ENCODE measurements around the gene TRAPPC8.

TRAPPC8 gene

GRCh38 chr18:31798399-31798798, 144.5 kb downstream of the TRAPPC8 start:
- no peaks in the 10 kb centered on the region for H3K36me3 ChIP-seq (ENCODE audit: control insufficient read depth, low read length)
- no peak overlapping the region for H3K4me3 ChIP-seq (ENCODE audit: low read length)
- no peaks in the 10 kb centered on the region for H4K20me1 ChIP-seq (ENCODE audit: control insufficient read depth, insufficient read depth, low read depth, low read length)
- TF ChIP-seq EZH2phosphoT487 (IDR thresholded peaks at IDR 0.05; ENCODE audit: borderline replicate concordance, low read length) (no peak), CTCF (IDR thresholded peaks at IDR 0.05; ENCODE audit: low read depth, low read length, poor library complexity, severe bottlenecking) (no peak)
- no peak overlapping the region for H3K4me2 ChIP-seq (ENCODE audit: low read length)
- H3K4me1 ChIP-seq (ENCODE audit: control insufficient read depth, low read length) = no peaks in the 10 kb centered on the region
- no peaks in the 10 kb centered on the region for H3K9me2 ChIP-seq (replicated peaks; ENCODE audit: control insufficient read depth, low read length)
- H3K27me3 ChIP-seq (ENCODE audit: control insufficient read depth, low read length) = no peaks in the 10 kb centered on the region
- H3F3A ChIP-seq (ENCODE audit: control insufficient read depth, insufficient read depth) = no peaks in the 10 kb centered on the region
- no peak overlapping the region for H3K27ac ChIP-seq (ENCODE audit: low read depth, low read length)
- no peaks in the 10 kb centered on the region for H3K79me2 ChIP-seq (ENCODE audit: control insufficient read depth, low read length)
- no peaks in the 10 kb centered on the region for H3K9me3 ChIP-seq (ENCODE audit: control insufficient read depth, insufficient read depth, low read length)

- Histone ChIP-seq H4K20me1 (ENCODE audit: control insufficient read depth, insufficient read depth, low read depth, low read length) (no peaks in the 10 kb centered on the region), H3K9me3 (ENCODE audit: control insufficient read depth, insufficient read depth, low read length) (no peaks in the 10 kb centered on the region), H3K4me2 (ENCODE audit: low read length) (no peak overlapping the region), H3K27ac (ENCODE audit: low read depth, low read length) (no peak overlapping the region), H3K4me1 (ENCODE audit: control insufficient read depth, low read length) (no peaks in the 10 kb centered on the region), H3K27me3 (ENCODE audit: control insufficient read depth, low read length) (no peaks in the 10 kb centered on the region), H3K9me2 (replicated peaks; ENCODE audit: control insufficient read depth, low read length) (no peaks in the 10 kb centered on the region), H3K79me2 (ENCODE audit: control insufficient read depth, low read length) (no peaks in the 10 kb centered on the region), H3K36me3 (ENCODE audit: control insufficient read depth, low read length) (no peaks in the 10 kb centered on the region), H3K4me3 (ENCODE audit: low read length) (no peak overlapping the region), H3F3A (ENCODE audit: control insufficient read depth, insufficient read depth) (no peaks in the 10 kb centered on the region)
- no peak for TF ChIP-seq CTCF (IDR thresholded peaks at IDR 0.05; ENCODE audit: low read depth, low read length, poor library complexity, severe bottlenecking)
- TF ChIP-seq EZH2phosphoT487 (IDR thresholded peaks at IDR 0.05; ENCODE audit: borderline replicate concordance, low read length) = no peak
These were observed 147.2 kb downstream of the TRAPPC8 start for GRCh38 chr18:31795747-31796146.

- H3K36me3 ChIP-seq (ENCODE audit: control insufficient read depth, low read length) = no peaks in the 10 kb centered on the region
- H3K4me1 ChIP-seq (ENCODE audit: control insufficient read depth, low read length) = no peaks in the 10 kb centered on the region
- no peak overlapping the region for H3K27ac ChIP-seq (ENCODE audit: low read depth, low read length)
- H3K4me3 ChIP-seq (ENCODE audit: low read length) = no peak overlapping the region
- no peaks in the 10 kb centered on the region for H3K9me3 ChIP-seq (ENCODE audit: control insufficient read depth, insufficient read depth, low read length)
- H3K79me2 ChIP-seq (ENCODE audit: control insufficient read depth, low read length) = no peaks in the 10 kb centered on the region
- no peaks in the 10 kb centered on the region for H3K9me2 ChIP-seq (replicated peaks; ENCODE audit: control insufficient read depth, low read length)
- H3K4me2 ChIP-seq (ENCODE audit: low read length) = no peak overlapping the region
- H4K20me1 ChIP-seq (ENCODE audit: control insufficient read depth, insufficient read depth, low read depth, low read length) = no peaks in the 10 kb centered on the region
- no peaks in the 10 kb centered on the region for H3K27me3 ChIP-seq (ENCODE audit: control insufficient read depth, low read length)
- no peak for TF ChIP-seq EZH2phosphoT487 (IDR thresholded peaks at IDR 0.05; ENCODE audit: borderline replicate concordance, low read length)
- no peak for TF ChIP-seq CTCF (IDR thresholded peaks at IDR 0.05; ENCODE audit: low read depth, low read length, poor library complexity, severe bottlenecking)
- H3F3A ChIP-seq (ENCODE audit: control insufficient read depth, insufficient read depth) = no peaks in the 10 kb centered on the region
These were observed 149.4 kb downstream of the TRAPPC8 start for GRCh38 chr18:31793531-31793930.

GRCh38 chr18:31792580-31792911, 150.4 kb downstream of the TRAPPC8 start:
- TF ChIP-seq EZH2phosphoT487 (IDR thresholded peaks at IDR 0.05; ENCODE audit: borderline replicate concordance, low read length) (no peak), CTCF (IDR thresholded peaks at IDR 0.05; ENCODE audit: low read depth, low read length, poor library complexity, severe bottlenecking) (no peak)
- no peaks in the 10 kb centered on the region for H3K79me2 ChIP-seq (ENCODE audit: control insufficient read depth, low read length)
- no peak overlapping the region for H3K27ac ChIP-seq (ENCODE audit: low read depth, low read length)
- H3K4me3 ChIP-seq (ENCODE audit: low read length) = no peak overlapping the region
- H4K20me1 ChIP-seq (ENCODE audit: control insufficient read depth, insufficient read depth, low read depth, low read length) = no peaks in the 10 kb centered on the region
- no peaks in the 10 kb centered on the region for H3K27me3 ChIP-seq (ENCODE audit: control insufficient read depth, low read length)
- no peak overlapping the region for H3K4me2 ChIP-seq (ENCODE audit: low read length)
- no peaks in the 10 kb centered on the region for H3K9me3 ChIP-seq (ENCODE audit: control insufficient read depth, insufficient read depth, low read length)
- no peaks in the 10 kb centered on the region for H3K9me2 ChIP-seq (replicated peaks; ENCODE audit: control insufficient read depth, low read length)
- no peaks in the 10 kb centered on the region for H3F3A ChIP-seq (ENCODE audit: control insufficient read depth, insufficient read depth)
- no peaks in the 10 kb centered on the region for H3K4me1 ChIP-seq (ENCODE audit: control insufficient read depth, low read length)
- no peaks in the 10 kb centered on the region for H3K36me3 ChIP-seq (ENCODE audit: control insufficient read depth, low read length)
